K562 (cell line): Measurements from ENCODE around the gene CDK9. TPM values are rescaled to one million over a fixed set of nuclear protein-coding genes. Genes with fewer than 3 reads are reported as not detected.

Source experiments
- ATAC-seq: fragments of 200-7000 bp; cut with Tn5 transposase; 3 replicates; pipeline ENCODE4 v1.9.1; 2020; ENCODE audit warnings: moderate library complexity
- Bru-seq: library from RNA; stranded (reverse); fragments of 400-500 nt; gene quantifications from one replicate; lab custom pipeline; 2021; lab: Mats Ljungman, UMichigan
- BruChase-seq, 2 experiments: library from RNA; stranded (reverse); fragments of 400-500 nt; gene quantifications; one replicate each; lab custom pipeline; 2021; lab: Mats Ljungman, UMichigan
- BruUV-seq: library from RNA; stranded (reverse); fragments of 400-500 nt; replicated peaks from 2 replicates; lab custom pipeline; 2021; lab: Mats Ljungman, UMichigan
- CTCF ChIA-PET: fragments of 300-600 bp; formaldehyde crosslinking; extraction: SDS; loops from one replicate; lab custom pipeline; 2021; ENCODE audit warnings: low intra/inter-chr PET ratio; lab: Yijun Ruan, JAX
- POLR2A ChIA-PET: fragments of 300-600, 350-650 bp; sonication (Branson Sonifier 250); formaldehyde crosslinking; extraction: SDS; loops from one replicate; lab custom pipeline; 2021; ENCODE audit warnings: antibody characterized with exemption, inconsistent platforms; lab: Yijun Ruan, JAX
- DNase-seq, 4 experiments: peaks; one replicate each; pipeline versions ENCODE4 v3.0.0 to v3.0.0-alpha.2; 2011 to 2018; ENCODE audit warnings: low spot score in 3 of 4, mixed read lengths in 3 of 4; ENCODE audit errors: extremely low read depth in 1 of 4
- FAIRE-seq: peaks from 2 replicates; lab custom pipeline; 2011; peaks lifted over from hg19 to GRCh38; lab: Jason Lieb, UNC
- H2AFZ ChIP-seq: 2 replicates; pipeline ENCODE4 v1.6.0; 2011; ENCODE audit warnings: low read depth, low read length, control low read depth, inconsistent platforms
- H3K27ac ChIP-seq: fragments of 200-600 bp; 3 replicates; pipeline ENCODE4 v1.8.0; 2011; ENCODE audit warnings: low read depth, mild to moderate bottlenecking, control low read depth, inconsistent platforms, low read length, moderate library complexity, mixed read lengths; ENCODE audit errors: extremely low read depth
- H3K27me3 ChIP-seq, 2 experiments: fragments of 300-600 bp in 1 of 2; 2 replicates in 1 of 2; 3 replicates in 1 of 2; pipeline versions ENCODE4 v1.6.0 to v1.8.0; 2011; ENCODE audit warnings: inconsistent platforms in 2 of 2, low read length in 2 of 2, mild to moderate bottlenecking in 1 of 2, mixed read lengths in 1 of 2, moderate library complexity in 1 of 2; ENCODE audit not compliant: control insufficient read depth in 2 of 2, insufficient read depth in 2 of 2
- H3K36me3 ChIP-seq: fragments of 300-600 bp; 3 replicates; pipeline ENCODE4 v1.8.0; 2011; ENCODE audit warnings: mild to moderate bottlenecking, low read length, inconsistent platforms; ENCODE audit not compliant: control insufficient read depth, insufficient read depth
- H3K4me1 ChIP-seq, 2 experiments: fragments of 200-600 bp in 1 of 2; replicated peaks in 1 of 2; 2 replicates in 1 of 2; 3 replicates in 1 of 2; pipeline versions ENCODE4 v1.5.1 to v1.8.0; 2011; ENCODE audit warnings: inconsistent platforms in 2 of 2, low read length in 2 of 2, mild to moderate bottlenecking in 1 of 2, mixed read lengths in 1 of 2, moderate library complexity in 1 of 2; ENCODE audit not compliant: control insufficient read depth in 2 of 2, insufficient read depth in 2 of 2
- H3K4me2 ChIP-seq: 2 replicates; pipeline ENCODE4 v1.6.1; 2011; ENCODE audit warnings: low read length, control low read depth, inconsistent platforms, mixed read lengths; ENCODE audit not compliant: insufficient read depth
- H3K4me3 ChIP-seq: fragments of 200-600 bp; sonication (generic), shearing (Covaris generic); 2 replicates; pipeline ENCODE4 v1.5.1; 2016; ENCODE audit warnings: control low read depth, inconsistent platforms
- H3K79me2 ChIP-seq: fragments of 200-600 bp; 3 replicates; pipeline ENCODE4 v1.8.0; 2011; ENCODE audit warnings: low read length, inconsistent platforms; ENCODE audit not compliant: control insufficient read depth, insufficient read depth
- H3K9ac ChIP-seq, 2 experiments: 2 replicates each; pipeline versions ENCODE4 v1.6.0 to v1.6.1; 2011; ENCODE audit warnings: low read depth in 2 of 2, low read length in 2 of 2, control low read depth in 1 of 2, inconsistent platforms in 1 of 2, mild to moderate bottlenecking in 1 of 2, mixed read lengths in 1 of 2; ENCODE audit not compliant: insufficient read depth in 1 of 2
- H3K9me1 ChIP-seq: one replicate; pipeline ENCODE4 v1.6.0; 2011; ENCODE audit warnings: inconsistent platforms, mild to moderate bottlenecking, low read length, moderate library complexity; ENCODE audit not compliant: control insufficient read depth, insufficient read depth
- H3K9me3 ChIP-seq: replicated peaks from 2 replicates; pipeline ENCODE4 v1.5.1; 2011; ENCODE audit warnings: low read depth, low read length, inconsistent platforms; ENCODE audit not compliant: control insufficient read depth, insufficient read depth
- H4K20me1 ChIP-seq: replicated peaks from 2 replicates; pipeline ENCODE4 v1.6.1; 2011; ENCODE audit warnings: low read length, inconsistent platforms, mixed read lengths; ENCODE audit not compliant: control insufficient read depth, insufficient read depth
- CHAMP1 ChIP-seq: fragments of 450-650 bp; IDR thresholded peaks from 2 replicates; pipeline ENCODE4 v1.6.1; 2016; ENCODE audit warnings: mild to moderate bottlenecking
- DPF2 ChIP-seq: fragments of 450-650 bp; IDR thresholded peaks from 2 replicates; pipeline ENCODE4 v1.6.1; 2016
- EP300 ChIP-seq: IDR thresholded peaks from 2 replicates; pipeline ENCODE4 v1.6.1; 2012; ENCODE audit warnings: low read length, improper control_type of control experiment
- KLF1 ChIP-seq: fragments of 450-650 bp; IDR thresholded peaks from 2 replicates; pipeline ENCODE4 v1.6.1; 2016; ENCODE audit warnings: missing genetic modification characterization, missing compliant biosample characterization
- RCOR1 ChIP-seq, 2 experiments: IDR thresholded peaks; 2 replicates each; pipeline ENCODE4 v1.6.1; 2012; ENCODE audit warnings: low read depth in 2 of 2, low read length in 2 of 2, borderline replicate concordance in 1 of 2, improper control_type of control experiment in 1 of 2
- SMC3 ChIP-seq: conservative IDR thresholded peaks from 2 replicates; pipeline ENCODE4 v1.6.1; 2011; ENCODE audit warnings: low read depth, low read length, improper control_type of control experiment; ENCODE audit not compliant: insufficient read depth
- SNRNP70 ChIP-seq: fragments of 200-400 bp; formaldehyde crosslinking; optimal IDR thresholded peaks from 2 replicates; pipeline ENCODE3; 2017; ENCODE audit warnings: low read depth, low read length
- ZNF57 ChIP-seq: fragments of 450-650 bp; formaldehyde crosslinking; IDR thresholded peaks from 2 replicates; pipeline ENCODE4 v1.4.0; 2020; ENCODE audit warnings: mild to moderate bottlenecking, moderate library complexity
- ZSCAN29 ChIP-seq: fragments of 450-650 bp; IDR thresholded peaks from 2 replicates; pipeline ENCODE4 v1.6.1; 2017
- WGBS: fragments of 100-300 bp; shearing (Covaris generic); methylation state at CpG from one replicate; pipeline ENCODE4 v1.1.6; 2016; ENCODE audit warnings: low coverage, mixed read lengths; ENCODE audit not compliant: insufficient coverage; ENCODE audit errors: missing lambda C conversion rate; 5-methylcytosine and 5-hydroxymethylcytosine counted together
- in situ Hi-C: fragments of 300-500 bp; cut with MboI; formaldehyde crosslinking; loops from 4 replicates; pipeline ENCODE4 v1.15.0; 2018; ENCODE audit warnings: inconsistent platforms, mixed read lengths
- intact Hi-C: fragments of 100-400 bp; cut with micrococcal nuclease; formaldehyde crosslinking; loops from 2 replicates; pipeline ENCODE4 v1.14.2; 2022
- long read RNA-seq, 3 experiments: library from polyadenylated mRNA in 2 of 3; library from RNA in 1 of 3; unstranded in 2 of 3; stranded (forward) in 1 of 3; transcript quantifications; one replicate each; pipeline ENCODE4 v2.0.0, GENCODE V29; 2019 to 2022
- polyA minus RNA-seq, 3 experiments: library from RNA; depleted of rRNA, polyadenylated mRNA; stranded (reverse); fragments of >200 nt; gene quantifications; 2 replicates each; pipeline ENCODE4 v1.2.3, GENCODE V29; 2011
- polyA plus RNA-seq, 8 experiments: library from polyadenylated mRNA; depleted of rRNA in 4 of 8; stranded (reverse) in 5 of 8; unstranded in 3 of 8; fragments of >200 nt; fragmentation: Nextera tagmentation in 2 of 8; fragmentation: Illumina TruSeq in 1 of 8; extraction: Ambion mirVana in 2 of 8; extraction: Trizol in 1 of 8; gene quantifications; 2 replicates each; pipeline versions ENCODE4 v1.2.1 to v1.2.3, GENCODE V29; 2011 to 2014; ENCODE audit warnings: inconsistent platforms in 1 of 8, missing spikeins in 1 of 8
- total RNA-seq, 7 experiments: library from RNA; depleted of rRNA in 6 of 7; stranded (reverse); fragments of >200 nt in 6 of 7; fragmentation: Illumina TruSeq in 2 of 7; extraction: Trizol in 2 of 7; gene quantifications; 2 replicates each; pipeline versions ENCODE4 v1.2.1 to v1.2.3, GENCODE V29; 2011 to 2021; ENCODE audit warnings: low replicate concordance in 1 of 7
- TF ChIP-seq, protein P1 (sequence below): fragments of 450-650 bp; formaldehyde crosslinking; IDR thresholded peaks from 2 replicates; pipeline ENCODE4 v1.4.0; 2020; ENCODE audit warnings: mild to moderate bottlenecking, moderate library complexity

Gene CDK9
- total RNA-seq (2011; cell fraction: chromatin; rRNA removed; ENCODE audit: low replicate concordance) = 56.0 and 127 TPM in 2 replicates
- total RNA-seq (2011; cell fraction: nucleolus; rRNA removed) = 76.7 and 85.9 TPM in 2 replicates
- total RNA-seq (2011; cell fraction: nucleoplasm; rRNA removed) = 52.5 and 57.5 TPM in 2 replicates
- total RNA-seq (2014; rRNA removed) = 33.0 and 36.7 TPM in 2 replicates
- total RNA-seq (2014; rRNA removed; fragmentation: Illumina TruSeq; extraction: Trizol) = 27.5 and 27.9 TPM in 2 replicates
- 28.1 and 29.8 TPM in 2 replicates for total RNA-seq (2015; rRNA removed; fragmentation: Illumina TruSeq; extraction: Trizol)
- 75.2 and 78.6 TPM in 2 replicates for total RNA-seq (2021)
- 44.6 and 51.9 TPM in 2 replicates for polyA plus RNA-seq (2011; rRNA removed)
- 44.4 and 58.1 TPM in 2 replicates for polyA plus RNA-seq (2011; cell fraction: cytosol; rRNA removed)
- polyA plus RNA-seq (2011; cell fraction: nucleus; rRNA removed) = 121 and 155 TPM in 2 replicates
- 52.1 and 60.8 TPM in 2 replicates for polyA plus RNA-seq (2012)
- polyA plus RNA-seq (2014; fragmentation: Illumina TruSeq; extraction: Trizol) = 54.1 and 60.5 TPM in 2 replicates
- polyA plus RNA-seq (2014; fragmentation: Nextera tagmentation; extraction: Ambion mirVana) = 1 to 10 TPM; 4.2 to 5.0 TPM
- polyA plus RNA-seq (2014; rRNA removed) = 34.7 and 42.6 TPM in 2 replicates
- 45.5 and 76.0 TPM in 2 replicates for polyA minus RNA-seq (2011; rRNA and poly(A)+ RNA removed)
- 25.9 and 42.3 TPM in 2 replicates for polyA minus RNA-seq (2011; cell fraction: cytosol; rRNA and poly(A)+ RNA removed)
- 31.0 and 33.8 TPM in 2 replicates for polyA minus RNA-seq (2011; cell fraction: nucleus; rRNA and poly(A)+ RNA removed)
- Bru-seq, nascent RNA = percentile 96 among the genes with signal in this experiment
- percentile 91 among the genes with signal in this experiment for BruChase-seq, experiment 1, labeled RNA remaining after a 2-hour chase
- percentile 90 among the genes with signal in this experiment for BruChase-seq, experiment 2, labeled RNA remaining after a 6-hour chase
- long read RNA-seq, experiment 1, transcript CDK9-201 (7 exons, 2,463 nt) = major isoform, 98 of 151 reads
- long read RNA-seq, experiment 1, partial matches to known transcripts = 5 of 151 reads
- long read RNA-seq, experiment 1, other reads (novel, unspliced or antisense) = 44 of 151 reads
- long read RNA-seq, experiment 2, transcript CDK9-201 (7 exons, 2,463 nt) = major isoform, 25 of 58 reads
- long read RNA-seq, experiment 2, partial matches to known transcripts = 21 of 58 reads
- long read RNA-seq, experiment 2, other reads (novel, unspliced or antisense) = 10 of 58 reads
- long read RNA-seq, experiment 3, transcript CDK9-201 (7 exons, 2,463 nt) = major isoform, 23 of 29 reads
- long read RNA-seq, experiment 3, partial matches to known transcripts = 2 of 29 reads
- long read RNA-seq, experiment 3, other reads (novel, unspliced or antisense) = 4 of 29 reads

DNA sequence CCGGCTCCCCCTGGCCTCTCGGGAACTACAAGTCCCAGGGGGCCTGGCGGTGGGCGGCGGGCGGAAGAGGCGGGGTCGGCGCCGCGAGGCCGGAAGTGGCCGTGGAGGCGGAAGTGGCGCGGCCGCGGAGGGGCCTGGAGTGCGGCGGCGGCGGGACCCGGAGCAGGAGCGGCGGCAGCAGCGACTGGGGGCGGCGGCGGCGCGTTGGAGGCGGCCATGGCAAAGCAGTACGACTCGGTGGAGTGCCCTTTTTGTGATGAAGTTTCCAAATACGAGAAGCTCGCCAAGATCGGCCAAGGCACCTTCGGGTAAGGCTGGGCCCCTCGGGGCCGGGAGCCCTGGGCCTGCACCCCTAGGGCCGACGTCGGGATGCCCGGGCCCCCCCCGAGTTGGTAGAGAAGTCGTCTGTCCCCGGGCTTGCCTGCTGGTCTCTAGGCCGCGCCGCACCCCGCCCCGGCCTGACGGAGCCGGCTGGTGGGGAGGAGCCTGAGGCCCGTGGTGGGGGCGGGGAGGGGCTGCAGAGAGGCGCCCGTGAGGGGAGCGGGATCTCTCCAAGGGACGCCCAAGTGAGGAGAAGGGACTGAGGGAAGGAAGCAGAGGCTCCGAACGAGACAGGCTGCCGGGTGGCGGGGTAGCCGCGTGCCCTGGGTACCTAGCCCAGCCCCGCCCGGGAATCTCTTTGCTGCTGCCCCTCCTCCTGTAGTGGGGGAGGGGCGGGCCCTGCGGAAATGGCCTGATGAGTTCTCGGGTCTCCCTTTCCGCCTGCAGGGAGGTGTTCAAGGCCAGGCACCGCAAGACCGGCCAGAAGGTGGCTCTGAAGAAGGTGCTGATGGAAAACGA lies at the start of gene CDK9:
Gene CDK9, plus strand, starts transcription at position 102 of the 840 bp plus-strand sequence. Its CDS starts 115 bp downstream, at position 217.
- ATAC-seq (peak; percentile 87), FAIRE-seq (peak; percentile 91), DNase-seq (peak; percentile 87 to 95 (median 90))
- peak within 1 kb of the TSS; percentile 77 for H3K4me2 ChIP-seq
- H3K27ac ChIP-seq = peak within 1 kb of the TSS; percentile 93
- peak within 1 kb of the TSS; percentile 99 for H3K4me3 ChIP-seq
- BruUV-seq = no TSS peak
- no peaks in the 10 kb centered on the region for H3K27me3 ChIP-seq
- peaks cover 29% of the 10 kb centered on the region for H4K20me1 ChIP-seq
- no peaks in the 10 kb centered on the region for H3K9me1 ChIP-seq
- H3K9me3 ChIP-seq = no peaks in the 10 kb centered on the region
- peak within 1 kb of the TSS; percentile 90 to 96 for H3K9ac ChIP-seq
- intact Hi-C loops = loop anchor here (1.0 to 2.0 kb wide), 3 partner anchors 22 to 85 kb away; partner anchors contain the start of gene TOR2A
- under 1% methylated on average over 48 of the region's 75 CpGs for WGBS
- H3K4me1 ChIP-seq = peaks cover 7 to 36% of the 10 kb centered on the region in 2 experiments; a peak in 4 of 5 replicates
- POLR2A ChIA-PET = interaction anchor here (0.8 to 1.2 kb wide), 4 partner anchors 13 to 88 kb away, joined by 3 to 4 read pairs (median 4); no protein-coding TSS in a partner anchor
- peak within 1 kb of the TSS; percentile 93 for H2AFZ ChIP-seq
- H3K36me3 ChIP-seq = peaks cover 44% of the 10 kb centered on the region
- CTCF ChIA-PET = interaction anchor here (0.7 to 4.8 kb wide), 9 partner anchors 10 to 331 kb away, joined by 3 to 46 read pairs (median 6); partner anchors contain the start of genes FPGS and TOR2A
- in situ Hi-C loops = no loop called here
- H3K79me2 ChIP-seq = peaks cover 45% of the 10 kb centered on the region
- TF ChIP-seq KLF1 (tag) = peak; percentile 44; the same call in 1 of the 2 replicates
- peak in 1 of 2 experiments; percentile 22; a peak in 1 of 4 replicates for TF ChIP-seq RCOR1 (IDR thresholded peaks at IDR 0.05; ENCODE audit: borderline replicate concordance in 1 of 2, low read depth in 2 of 2, low read length in 2 of 2)
- peak; percentile 51 for TF ChIP-seq SMC3
- peak; percentile 64; the same call in 1 of the 2 replicates for TF ChIP-seq DPF2
- TF ChIP-seq, protein P1, sequence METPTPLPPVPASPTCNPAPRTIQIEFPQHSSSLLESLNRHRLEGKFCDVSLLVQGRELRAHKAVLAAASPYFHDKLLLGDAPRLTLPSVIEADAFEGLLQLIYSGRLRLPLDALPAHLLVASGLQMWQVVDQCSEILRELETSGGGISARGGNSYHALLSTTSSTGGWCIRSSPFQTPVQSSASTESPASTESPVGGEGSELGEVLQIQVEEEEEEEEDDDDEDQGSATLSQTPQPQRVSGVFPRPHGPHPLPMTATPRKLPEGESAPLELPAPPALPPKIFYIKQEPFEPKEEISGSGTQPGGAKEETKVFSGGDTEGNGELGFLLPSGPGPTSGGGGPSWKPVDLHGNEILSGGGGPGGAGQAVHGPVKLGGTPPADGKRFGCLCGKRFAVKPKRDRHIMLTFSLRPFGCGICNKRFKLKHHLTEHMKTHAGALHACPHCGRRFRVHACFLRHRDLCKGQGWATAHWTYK (CRISPR knock-in tag) = no peak
- no peak for TF ChIP-seq ZNF57
- TF ChIP-seq EP300 = 0 out of 2 replicates have a peak, but pooled peaks have one; percentile 7
- TF ChIP-seq ZSCAN29 = no peak
- no peak for TF ChIP-seq CHAMP1
- TF ChIP-seq SNRNP70 = no peak
